Left lung (tissue), 10 donors: Measurements from ENCODE around the gene INS. TPM values are rescaled to one million over a fixed set of nuclear protein-coding genes. Genes with fewer than 3 reads are reported as not detected.
"Not testable (repeated sequence)": the region's sequence is repeated elsewhere in the genome, so short reads cannot be mapped to it uniquely, and the experiment has no call there.

Experiments used
- ATAC-seq: fragments of 200-7000 bp; cut with Tn5 transposase; one replicate; pipeline ENCODE4 v1.9.1; 2020; ENCODE audit warnings: moderate library complexity
- DNase-seq, 4 donors: peaks; one replicate each; pipeline ENCODE4 v3.0.0-alpha.2; 2013 to 2020
- H3K27ac ChIP-seq, 2 donors: fragments of 200-600 bp; sonication (generic) in 1 of 2; one replicate each; pipeline versions ENCODE4 v1.5.0 to v1.8.0; 2020 to 2021
- H3K27me3 ChIP-seq, 2 donors: fragments of 200-600 bp; sonication (generic) in 1 of 2; one replicate each; pipeline versions ENCODE4 v1.5.0 to v1.8.0; 2020 to 2021
- H3K36me3 ChIP-seq, 2 donors: fragments of 200-600 bp; sonication (generic) in 1 of 2; one replicate each; pipeline versions ENCODE4 v1.5.0 to v1.8.0; 2020 to 2021
- H3K4me1 ChIP-seq, 2 donors: fragments of 200-600 bp; one replicate each; pipeline ENCODE4 v1.8.0; 2021
- H3K4me3 ChIP-seq, 2 donors: fragments of 200-600 bp; sonication (generic) in 1 of 2; one replicate each; pipeline versions ENCODE4 v1.5.0 to v1.8.0; 2020 to 2021; ENCODE audit warnings: mild to moderate bottlenecking in 1 of 2
- H3K9me3 ChIP-seq, 2 donors: fragments of 200-600 bp; sonication (generic) in 1 of 2; one replicate each; pipeline versions ENCODE4 v1.5.0 to v1.8.0; 2020 to 2021
- CTCF ChIP-seq, 2 donors: fragments of 200-600 bp; sonication (generic) in 1 of 2; IDR thresholded peaks; one replicate each; pipeline versions ENCODE4 v1.5.0 to v1.8.0; 2021; ENCODE audit warnings: antibody characterized with exemption in 2 of 2
- intact Hi-C, 2 donors: fragments of 100-400 bp; cut with DNase I; formaldehyde crosslinking; loops; one replicate each; pipeline versions ENCODE4 v1.11.2 to v1.14.2; 2022
- polyA plus RNA-seq, 6 donors: library from polyadenylated mRNA; unstranded; fragments of 120-200 nt; gene quantifications; one replicate each; pipeline ENCODE4 v1.2.1, GENCODE V29; 2013; ENCODE audit not compliant: insufficient read length in 6 of 6
- total RNA-seq, 2 donors: library from RNA; stranded (reverse); fragmentation: NEBNext Ultra II Directional; extraction: Animal tissue kit (Norgen Biotek cat#: 25700); gene quantifications; one replicate each; pipeline ENCODE4 v1.2.1, GENCODE V29; 2021
- donor health status: DM: no; HTN: yes; CAD: no.
- donor health status: DM: no; HTN: no; CAD: no.

Gene INS
- total and polyA plus RNA-seq, 8 donors, result not detected

GRCh38 chr11:2128511-2129307 is 32.3 kb downstream of the INS start:
- ATAC-seq, result no peak
- H3K27me3 ChIP-seq, result peaks cover 0 to 39% of the 10 kb centered on the region in 2 donors
- no peak for TF ChIP-seq CTCF (IDR thresholded peaks at IDR 0.05)
- H3K9me3 ChIP-seq, result no peaks in the 10 kb centered on the region
- no peak overlapping the region for H3K27ac ChIP-seq
- no peak for DNase-seq
- no peak overlapping the region for H3K4me3 ChIP-seq
- no peaks in the 10 kb centered on the region for H3K4me1 ChIP-seq
- H3K36me3 ChIP-seq, result no peaks in the 10 kb centered on the region
- intact Hi-C loops, result no loop called here

- H3K36me3 ChIP-seq, result no peaks in the 10 kb centered on the region
- peak in 1 of 4 donors; percentile 37 for DNase-seq
- peaks cover 0 to 39% of the 10 kb centered on the region in 2 donors for H3K27me3 ChIP-seq
- H3K9me3 ChIP-seq, result no peaks in the 10 kb centered on the region
- intact Hi-C loops, result no loop called here
- no peaks in the 10 kb centered on the region for H3K4me1 ChIP-seq
- H3K27ac ChIP-seq, result no peak overlapping the region
- H3K4me3 ChIP-seq, result no peak overlapping the region
- no peak for TF ChIP-seq CTCF (IDR thresholded peaks at IDR 0.05)
- no peak for ATAC-seq
Measured at GRCh38 chr11:2128130-2128510, 32.9 kb downstream of the INS start.

GRCh38 chr11:2127482-2128129 is 33.4 kb downstream of the INS start:
- Histone ChIP-seq H3K36me3 (no peaks in the 10 kb centered on the region), H3K4me3 (no peak overlapping the region), H3K4me1 (no peaks in the 10 kb centered on the region), H3K27ac (no peak overlapping the region), H3K27me3 (peaks cover 0 to 37% of the 10 kb centered on the region in 2 donors), H3K9me3 (no peaks in the 10 kb centered on the region)
- ATAC-seq, result no peak
- peak in 1 of 4 donors; percentile 65 for DNase-seq
- intact Hi-C loops, result no loop called here
- no peak for TF ChIP-seq CTCF (IDR thresholded peaks at IDR 0.05)

- intact Hi-C loops, result no loop called here
- ATAC-seq, result no peak
- Histone ChIP-seq H3K4me3 (no peak overlapping the region), H3K27ac (no peak overlapping the region), H3K27me3 (peaks cover 0 to 41% of the 10 kb centered on the region in 2 donors), H3K4me1 (no peaks in the 10 kb centered on the region), H3K36me3 (no peaks in the 10 kb centered on the region), H3K9me3 (no peaks in the 10 kb centered on the region)
- TF ChIP-seq CTCF (IDR thresholded peaks at IDR 0.05), result no peak
- peak in 1 of 4 donors; percentile 5 for DNase-seq
Measured at GRCh38 chr11:2126520-2127085, 34.4 kb downstream of the INS start.

- H3K27ac ChIP-seq, H3K9me3 ChIP-seq, H3K36me3 ChIP-seq, ATAC-seq, intact Hi-C loops, DNase-seq, H3K4me1 ChIP-seq, H3K4me3 ChIP-seq: not testable (repeated sequence)
- peaks cover 0 to 47% of the 10 kb centered on the region in 2 donors for H3K27me3 ChIP-seq
Measured at GRCh38 chr11:2124736-2125484, 36.1 kb downstream of the INS start.
